Liver (tissue), 9 donors: ENCODE measurements around the gene SYNDIG1. TPM values are rescaled to one million over a fixed set of nuclear protein-coding genes. Genes with fewer than 3 reads are reported as not detected.

Experiments
- DNase-seq: peaks from one replicate; pipeline ENCODE4 v3.0.0-alpha.2; 2017; ENCODE audit warnings: low spot score
- H3K27ac ChIP-seq, 2 donors: one replicate each; pipeline ENCODE4 v1.7.0; 2013; ENCODE audit warnings: inconsistent platforms in 2 of 2, low read length in 2 of 2, control low read depth in 1 of 2, low read depth in 1 of 2, mild to moderate bottlenecking in 1 of 2
- H3K27me3 ChIP-seq, 4 donors: one replicate each; pipeline versions ENCODE4 v1.6.1 to v1.7.0; 2013; ENCODE audit warnings: low read length in 3 of 4, inconsistent platforms in 1 of 4, mild to moderate bottlenecking in 1 of 4, moderate library complexity in 1 of 4; ENCODE audit not compliant: control insufficient read depth in 4 of 4, insufficient read depth in 4 of 4
- H3K36me3 ChIP-seq, 4 donors: one replicate each; pipeline versions ENCODE4 v1.6.1 to v1.7.0; 2013; ENCODE audit warnings: low read length in 3 of 4, mild to moderate bottlenecking in 3 of 4, low read depth in 1 of 4, moderate library complexity in 1 of 4; ENCODE audit not compliant: control insufficient read depth in 4 of 4, insufficient read depth in 3 of 4
- H3K4me1 ChIP-seq, 4 donors: one replicate each; pipeline versions ENCODE4 v1.6.1 to v1.7.0; 2013; ENCODE audit warnings: low read length in 3 of 4, mild to moderate bottlenecking in 3 of 4, moderate library complexity in 1 of 4; ENCODE audit not compliant: control insufficient read depth in 4 of 4, insufficient read depth in 4 of 4
- H3K4me3 ChIP-seq, 3 donors: one replicate each; pipeline versions ENCODE4 v1.6.1 to v1.7.0; 2013; ENCODE audit warnings: low read length in 3 of 3, control low read depth in 1 of 3, low read depth in 1 of 3, mild to moderate bottlenecking in 1 of 3
- H3K9ac ChIP-seq, 2 donors: one replicate each; pipeline ENCODE4 v1.7.0; 2013; ENCODE audit warnings: low read length in 2 of 2, mild to moderate bottlenecking in 2 of 2, moderate library complexity in 2 of 2, control low read depth in 1 of 2, low read depth in 1 of 2
- H3K9me3 ChIP-seq, 4 donors: one replicate each; pipeline versions ENCODE4 v1.6.1 to v1.7.0; 2013; ENCODE audit warnings: low read length in 3 of 4; ENCODE audit not compliant: control insufficient read depth in 4 of 4
- ATF3 ChIP-seq: IDR thresholded peaks from 2 replicates; pipeline ENCODE4 v1.6.1; 2016; ENCODE audit warnings: antibody characterized with exemption
- CTCF ChIP-seq: fragments of 150-350 bp; IDR thresholded peaks from 2 replicates; pipeline ENCODE4 v1.5.1; 2017; ENCODE audit warnings: improper control_type of control experiment, low read depth, low read length; ENCODE audit not compliant: missing input control
- EGR1 ChIP-seq, 2 donors: IDR thresholded peaks; 2 replicates each; pipeline ENCODE4 v1.6.1; 2016 to 2018; ENCODE audit warnings: antibody characterized with exemption in 2 of 2, low read depth in 2 of 2
- FOXA1 ChIP-seq: IDR thresholded peaks from 2 replicates; pipeline ENCODE4 v1.6.1; 2016; ENCODE audit warnings: antibody characterized with exemption
- FOXA2 ChIP-seq: IDR thresholded peaks from 2 replicates; pipeline ENCODE4 v1.6.1; 2016; ENCODE audit warnings: antibody characterized with exemption
- HNF4A ChIP-seq, 2 donors: conservative IDR thresholded peaks; 2 replicates each; pipeline ENCODE4 v1.6.1; 2016; ENCODE audit warnings: antibody characterized with exemption in 2 of 2, mild to moderate bottlenecking in 2 of 2
- HNF4G ChIP-seq: IDR thresholded peaks from 2 replicates; pipeline ENCODE4 v1.6.1; 2016; ENCODE audit warnings: antibody characterized with exemption
- JUND ChIP-seq, 2 donors: IDR thresholded peaks; 2 replicates each; pipeline ENCODE4 v1.6.1; 2016; ENCODE audit warnings: antibody characterized with exemption in 2 of 2
- NR2F2 ChIP-seq: IDR thresholded peaks from 2 replicates; pipeline ENCODE4 v1.6.1; 2016; ENCODE audit warnings: antibody characterized with exemption
- RAD21 ChIP-seq, 2 donors: IDR thresholded peaks; 2 replicates each; pipeline ENCODE4 v1.6.1; 2016; ENCODE audit warnings: antibody characterized with exemption in 2 of 2, mild to moderate bottlenecking in 2 of 2
- REST ChIP-seq: IDR thresholded peaks from 2 replicates; pipeline ENCODE4 v1.6.1; 2016; ENCODE audit warnings: antibody characterized with exemption, mild to moderate bottlenecking
- RXRA ChIP-seq, 2 donors: IDR thresholded peaks; 2 replicates each; pipeline ENCODE4 v1.6.1; 2017 to 2018; ENCODE audit warnings: antibody characterized with exemption in 2 of 2, mild to moderate bottlenecking in 1 of 2
- TAF1 ChIP-seq: conservative IDR thresholded peaks from 2 replicates; pipeline ENCODE4 v1.6.1; 2016; ENCODE audit warnings: antibody characterized with exemption, mild to moderate bottlenecking
- YY1 ChIP-seq: IDR thresholded peaks from 2 replicates; pipeline ENCODE4 v1.6.1; 2016; ENCODE audit warnings: antibody characterized with exemption, mild to moderate bottlenecking
- WGBS: extraction: QIAGEN DNeasy Blood & Tissue Kit; methylation state at CpG from one replicate; pipeline ENCODE4 v1.1.7; 2013; 5-methylcytosine and 5-hydroxymethylcytosine counted together
- polyA plus RNA-seq, 2 donors: library from polyadenylated mRNA; stranded (reverse) in 1 of 2; unstranded in 1 of 2; fragments of 200-250 nt in 1 of 2; fragments of >200 nt in 1 of 2; fragmentation: Nextera tagmentation in 1 of 2; extraction: Ambion mirVana in 1 of 2; gene quantifications; one replicate each; pipeline versions ENCODE4 v1.2.1 to v1.2.3, GENCODE V29; 2013 to 2015
- total RNA-seq, 2 donors: library from RNA; depleted of rRNA; stranded (reverse); fragments of >200 nt; gene quantifications; one replicate each; pipeline ENCODE4 v1.2.3, GENCODE V29; 2014
- TF ChIP-seq, protein P1 (sequence below): IDR thresholded peaks from 2 replicates; pipeline ENCODE4 v1.6.1; 2016; ENCODE audit warnings: antibody characterized with exemption
- donor health status: healthy.
- donor health status: healthy.
- donor health status: healthy.
- donor health status: healthy.
- donor health status: healthy.

Gene SYNDIG1
- total and polyA plus RNA-seq, 4 donors, result 0.05 to 0.08 TPM; not detected in 2

GRCh38 chr20:24566656-24567055, 97.2 kb downstream of the SYNDIG1 start (continued):
- TF ChIP-seq REST (no peak), NR2F2 (no peak), YY1 (no peak)

DNA sequence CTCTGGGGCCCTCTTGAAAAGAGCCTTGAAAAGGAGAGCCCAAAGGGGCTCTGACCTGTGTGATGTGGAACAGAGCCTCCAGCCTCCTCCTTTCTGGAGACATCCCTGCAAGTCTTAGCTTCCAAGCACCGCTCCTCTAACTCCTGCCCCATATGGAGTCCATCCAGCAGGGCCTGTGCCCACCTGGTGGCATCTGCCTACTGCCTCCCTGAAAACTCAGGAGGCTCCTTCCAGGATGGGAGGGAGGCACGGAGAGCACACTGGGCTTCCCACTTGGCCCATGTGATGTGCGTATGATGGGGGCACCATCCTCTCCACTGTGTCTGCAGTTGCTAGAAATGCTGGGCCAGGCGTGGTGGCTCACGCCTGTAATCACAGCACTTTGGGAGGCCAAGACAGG, 98.1 kb downstream of the SYNDIG1 start:
- no peak overlapping the region for H3K27ac ChIP-seq
- H3K27me3 ChIP-seq, result no peaks in the 10 kb centered on the region
- TF ChIP-seq HNF4A (conservative IDR thresholded peaks at IDR 0.05) (no peak), REST (no peak), ATF3 (no peak)
- peak; percentile 24 for DNase-seq
- H3K9ac ChIP-seq, result no peak overlapping the region
- no peaks in the 10 kb centered on the region for H3K4me1 ChIP-seq
- WGBS, result 87% methylated on average over 5 of the region's 5 CpGs
- peaks cover 0 to 3% (median 1%) of the 10 kb centered on the region in 4 donors for H3K9me3 ChIP-seq
- no peak overlapping the region for H3K4me3 ChIP-seq
- no peaks in the 10 kb centered on the region for H3K36me3 ChIP-seq

- no peak overlapping the region for H3K4me3 ChIP-seq
- no peak overlapping the region for H3K9ac ChIP-seq
- no peaks in the 10 kb centered on the region for H3K27me3 ChIP-seq
- WGBS, result 68% methylated on average over 8 of the region's 8 CpGs
- H3K27ac ChIP-seq, result no peak overlapping the region
- H3K36me3 ChIP-seq, result no peaks in the 10 kb centered on the region
- TF ChIP-seq EGR1 (IDR thresholded peaks at IDR 0.05; ENCODE audit: low read depth in 2 of 2), result no peak
- TF ChIP-seq HNF4A (conservative IDR thresholded peaks at IDR 0.05), result no peak
- TF ChIP-seq, protein P1, sequence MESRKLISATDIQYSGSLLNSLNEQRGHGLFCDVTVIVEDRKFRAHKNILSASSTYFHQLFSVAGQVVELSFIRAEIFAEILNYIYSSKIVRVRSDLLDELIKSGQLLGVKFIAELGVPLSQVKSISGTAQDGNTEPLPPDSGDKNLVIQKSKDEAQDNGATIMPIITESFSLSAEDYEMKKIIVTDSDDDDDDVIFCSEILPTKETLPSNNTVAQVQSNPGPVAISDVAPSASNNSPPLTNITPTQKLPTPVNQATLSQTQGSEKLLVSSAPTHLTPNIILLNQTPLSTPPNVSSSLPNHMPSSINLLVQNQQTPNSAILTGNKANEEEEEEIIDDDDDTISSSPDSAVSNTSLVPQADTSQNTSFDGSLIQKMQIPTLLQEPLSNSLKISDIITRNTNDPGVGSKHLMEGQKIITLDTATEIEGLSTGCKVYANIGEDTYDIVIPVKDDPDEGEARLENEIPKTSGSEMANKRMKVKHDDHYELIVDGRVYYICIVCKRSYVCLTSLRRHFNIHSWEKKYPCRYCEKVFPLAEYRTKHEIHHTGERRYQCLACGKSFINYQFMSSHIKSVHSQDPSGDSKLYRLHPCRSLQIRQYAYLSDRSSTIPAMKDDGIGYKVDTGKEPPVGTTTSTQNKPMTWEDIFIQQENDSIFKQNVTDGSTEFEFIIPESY, result no peak
- TF ChIP-seq REST, result no peak
- TF ChIP-seq RAD21 (IDR thresholded peaks at IDR 0.05), result no peak
- no peak for TF ChIP-seq FOXA1
- no peak for TF ChIP-seq RXRA (IDR thresholded peaks at IDR 0.05)
- no peak for TF ChIP-seq ATF3
- no peak for TF ChIP-seq TAF1
- TF ChIP-seq JUND (IDR thresholded peaks at IDR 0.05), result no peak
- no peak for TF ChIP-seq FOXA2
- TF ChIP-seq NR2F2, result no peak
- TF ChIP-seq CTCF, result no peak
- TF ChIP-seq HNF4G, result no peak
- peak; percentile 5 for DNase-seq
- H3K4me1 ChIP-seq, result no peaks in the 10 kb centered on the region
- H3K9me3 ChIP-seq, result peaks cover 0 to 2% (median under 1%) of the 10 kb centered on the region in 4 donors
Observed at GRCh38 chr20:24568842-24569241, 99.4 kb downstream of the SYNDIG1 start.
